ENCODE data around the gene CLSTN1.

CLSTN1 gene

DNA sequence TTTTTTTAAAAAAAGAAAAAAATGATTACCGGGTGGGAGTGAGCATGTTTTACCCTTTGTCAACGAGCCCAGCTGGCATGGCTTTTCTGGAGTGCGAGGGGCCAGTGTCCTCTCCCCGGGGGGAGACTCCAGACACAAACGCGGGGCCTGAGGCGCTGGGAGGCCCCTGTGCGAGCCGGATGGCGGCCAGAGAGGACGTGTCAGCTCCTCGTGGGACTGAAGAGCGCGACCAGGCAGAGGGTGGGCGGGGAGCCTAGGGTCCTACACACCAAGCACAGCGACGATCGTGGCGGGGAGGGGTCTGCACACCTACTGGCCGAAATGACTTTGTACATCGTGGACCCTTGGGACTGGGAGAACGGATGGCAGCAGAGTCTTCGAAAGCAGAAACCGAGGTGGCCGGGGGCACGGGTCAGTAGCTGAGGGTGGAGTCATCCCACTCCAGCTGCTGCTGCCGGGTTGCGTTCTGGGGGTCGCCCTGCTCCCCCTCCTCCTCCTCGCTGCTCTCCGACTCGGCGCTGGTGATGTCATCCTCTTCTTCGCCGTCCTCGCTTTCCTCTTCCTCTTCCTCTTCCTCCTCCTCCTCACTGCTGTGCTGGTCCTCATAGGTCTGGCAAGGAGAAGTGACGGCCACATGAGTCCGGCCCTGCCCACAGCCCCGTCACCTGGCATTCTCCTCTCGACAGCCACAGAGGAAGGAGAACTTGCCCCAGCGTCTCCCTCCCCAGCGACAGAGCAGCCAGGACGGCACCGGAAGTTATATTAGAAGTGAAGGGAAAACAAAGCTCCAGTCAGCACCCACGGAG is 93.5 kb downstream of the CLSTN1 start:
- Mint-ChIP-seq H3K27me3 (no peaks in the 10 kb centered on the region), H3K36me3 (peaks cover 86% of the 10 kb centered on the region), H3K4me1 (peaks cover 54% of the 10 kb centered on the region)

DNA sequence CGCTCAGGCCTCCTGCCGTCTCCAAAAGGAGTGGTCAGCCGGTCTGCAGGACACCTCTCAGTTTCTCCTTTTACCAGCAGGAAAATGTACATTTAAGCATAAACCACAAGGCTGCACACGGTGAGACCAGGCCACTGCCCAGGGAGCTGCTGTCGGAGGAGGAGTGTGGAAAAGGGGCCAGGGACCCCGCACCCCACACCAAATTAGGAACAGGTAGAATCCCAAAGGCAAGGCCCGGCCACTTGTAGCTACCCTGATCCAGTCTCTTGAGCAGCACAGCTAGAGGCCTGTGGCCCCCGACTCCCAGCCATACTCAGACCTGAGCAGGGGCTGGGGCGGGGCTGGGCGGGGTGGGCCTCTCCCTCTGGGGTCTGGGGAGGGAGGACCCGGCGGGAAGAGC is 94.2 kb downstream of the CLSTN1 start:
- H3K4me1 Mint-ChIP-seq: peaks cover 60% of the 10 kb centered on the region
- H3K27ac Mint-ChIP-seq: peak overlapping the region; percentile 37
- no peak for ATAC-seq
- peaks cover 89% of the 10 kb centered on the region for H3K36me3 Mint-ChIP-seq
- no peak overlapping the region for H3K4me3 Mint-ChIP-seq
- H3K9me3 Mint-ChIP-seq: no peaks in the 10 kb centered on the region
- H3K27me3 Mint-ChIP-seq: no peaks in the 10 kb centered on the region

More for the DNA sequence above, 93.5 kb downstream of the CLSTN1 start:
- peak overlapping the region; percentile 48 for H3K4me3 Mint-ChIP-seq
- ATAC-seq: peak; percentile 44
- peak overlapping the region; percentile 57 for H3K27ac Mint-ChIP-seq
- H3K9me3 Mint-ChIP-seq: no peaks in the 10 kb centered on the region

DNA sequence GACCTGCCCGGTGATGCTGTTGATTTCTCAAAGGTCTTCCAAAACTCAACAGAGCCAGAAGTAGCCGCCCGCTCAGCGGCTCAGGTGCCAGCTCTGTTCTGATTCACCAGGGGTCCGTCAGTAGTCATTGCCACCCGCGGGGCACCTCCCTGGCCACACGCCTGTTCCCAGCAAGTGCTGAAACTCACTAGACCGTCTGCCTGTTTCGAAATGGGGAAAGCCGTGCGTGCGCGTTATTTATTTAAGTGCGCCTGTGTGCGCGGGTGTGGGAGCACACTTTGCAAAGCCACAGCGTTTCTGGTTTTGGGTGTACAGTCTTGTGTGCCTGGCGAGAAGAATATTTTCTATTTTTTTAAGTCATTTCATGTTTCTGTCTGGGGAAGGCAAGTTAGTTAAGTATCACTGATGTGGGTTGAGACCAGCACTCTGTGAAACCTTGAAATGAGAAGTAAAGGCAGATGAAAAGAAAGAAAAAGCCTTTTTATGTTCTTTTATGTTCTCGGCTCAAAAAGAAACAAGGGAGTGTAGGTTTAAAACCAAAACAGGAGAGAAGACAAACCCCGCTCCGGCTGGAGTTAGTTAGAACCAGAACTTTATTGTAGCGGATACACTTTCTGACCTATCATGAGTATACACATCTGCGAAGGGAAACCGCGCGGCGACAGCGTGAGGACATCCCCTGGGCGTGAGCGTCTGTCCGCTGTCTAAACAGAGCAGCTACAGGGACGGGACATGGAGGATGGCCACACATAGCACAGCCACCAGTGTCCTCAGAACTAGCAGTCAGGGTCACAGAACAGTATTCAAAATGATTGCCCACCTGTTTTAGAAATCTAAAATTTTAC is 95.1 kb downstream of the CLSTN1 start:
- H3K4me3 Mint-ChIP-seq: peak overlapping the region; percentile 12
- no peaks in the 10 kb centered on the region for H3K9me3 Mint-ChIP-seq
- peaks cover 62% of the 10 kb centered on the region for H3K4me1 Mint-ChIP-seq
- no peaks in the 10 kb centered on the region for H3K27me3 Mint-ChIP-seq
- H3K27ac Mint-ChIP-seq: peak overlapping the region; percentile 37
- ATAC-seq: no peak
- H3K36me3 Mint-ChIP-seq: peaks cover 89% of the 10 kb centered on the region

DNA sequence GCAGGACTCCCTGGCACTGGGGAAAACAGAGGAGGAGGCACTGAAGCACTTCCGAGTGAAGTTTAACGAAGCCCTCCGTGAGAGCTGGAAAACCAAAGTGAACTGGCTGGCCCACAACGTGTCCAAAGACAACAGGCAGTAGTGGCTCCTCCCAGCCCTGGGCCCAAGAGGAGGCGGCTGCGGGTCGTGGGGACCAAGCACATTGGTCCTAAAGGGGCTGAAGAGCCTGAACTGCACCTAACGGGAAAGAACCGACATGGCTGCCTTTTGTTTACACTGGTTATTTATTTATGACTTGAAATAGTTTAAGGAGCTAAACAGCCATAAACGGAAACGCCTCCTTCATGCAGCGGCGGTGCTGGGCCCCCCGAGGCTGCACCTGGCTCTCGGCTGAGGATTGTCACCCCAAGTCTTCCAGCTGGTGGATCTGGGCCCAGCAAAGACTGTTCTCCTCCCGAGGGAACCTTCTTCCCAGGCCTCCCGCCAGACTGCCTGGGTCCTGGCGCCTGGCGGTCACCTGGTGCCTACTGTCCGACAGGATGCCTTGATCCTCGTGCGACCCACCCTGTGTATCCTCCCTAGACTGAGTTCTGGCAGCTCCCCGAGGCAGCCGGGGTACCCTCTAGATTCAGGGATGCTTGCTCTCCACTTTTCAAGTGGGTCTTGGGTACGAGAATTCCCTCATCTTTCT is 96.7 kb downstream of the CLSTN1 start:
- H3K27me3 Mint-ChIP-seq: no peaks in the 10 kb centered on the region
- H3K27ac Mint-ChIP-seq: peak overlapping the region; percentile 27
- no peaks in the 10 kb centered on the region for H3K9me3 Mint-ChIP-seq
- peaks cover 49% of the 10 kb centered on the region for H3K4me1 Mint-ChIP-seq
- no peak overlapping the region for H3K4me3 Mint-ChIP-seq
- ATAC-seq: no peak
- peaks cover 89% of the 10 kb centered on the region for H3K36me3 Mint-ChIP-seq

DNA sequence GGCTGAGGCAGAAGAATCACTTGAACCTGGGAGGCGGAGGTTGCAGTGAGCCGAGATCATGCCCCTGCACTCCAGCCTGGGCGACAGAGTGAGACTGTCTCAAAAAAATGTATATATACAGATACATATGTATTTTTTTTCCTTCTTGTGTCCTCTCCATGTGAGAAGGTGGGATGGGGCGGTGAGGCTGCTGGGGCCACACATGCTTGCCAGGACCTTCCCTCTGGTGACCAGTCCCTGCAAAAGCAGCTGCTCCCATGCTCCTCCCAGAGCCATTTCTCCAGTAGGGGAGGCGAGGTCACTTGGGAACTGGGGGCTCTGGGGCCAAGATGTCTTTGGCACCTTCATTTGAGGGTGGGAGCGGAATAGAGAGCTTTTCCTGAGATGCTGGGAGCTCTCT is 97.4 kb downstream of the CLSTN1 start:
- Mint-ChIP-seq H3K27ac (peak overlapping the region; percentile 27), H3K9me3 (no peaks in the 10 kb centered on the region), H3K27me3 (no peaks in the 10 kb centered on the region), H3K36me3 (peaks cover 87% of the 10 kb centered on the region), H3K4me3 (no peak overlapping the region), H3K4me1 (peaks cover 45% of the 10 kb centered on the region)
- no peak for ATAC-seq

- Mint-ChIP-seq H3K9me3 (no peaks in the 10 kb centered on the region), H3K4me1 (peaks cover 41% of the 10 kb centered on the region), H3K4me3 (no peak overlapping the region), H3K36me3 (peaks cover 85% of the 10 kb centered on the region), H3K27me3 (no peaks in the 10 kb centered on the region), H3K27ac (peak overlapping the region; percentile 73)
- ATAC-seq: peak; percentile 80
Observed at GRCh38 chr1:9724706-9725476, 98.9 kb downstream of the CLSTN1 start.

GRCh38 chr1:9723926-9724325 is 99.8 kb downstream of the CLSTN1 start:
- no peak for ATAC-seq
- Mint-ChIP-seq H3K27ac (peak overlapping the region; percentile 73), H3K4me1 (peaks cover 46% of the 10 kb centered on the region), H3K9me3 (no peaks in the 10 kb centered on the region), H3K4me3 (no peak overlapping the region), H3K27me3 (no peaks in the 10 kb centered on the region), H3K36me3 (peaks cover 80% of the 10 kb centered on the region)

DNA sequence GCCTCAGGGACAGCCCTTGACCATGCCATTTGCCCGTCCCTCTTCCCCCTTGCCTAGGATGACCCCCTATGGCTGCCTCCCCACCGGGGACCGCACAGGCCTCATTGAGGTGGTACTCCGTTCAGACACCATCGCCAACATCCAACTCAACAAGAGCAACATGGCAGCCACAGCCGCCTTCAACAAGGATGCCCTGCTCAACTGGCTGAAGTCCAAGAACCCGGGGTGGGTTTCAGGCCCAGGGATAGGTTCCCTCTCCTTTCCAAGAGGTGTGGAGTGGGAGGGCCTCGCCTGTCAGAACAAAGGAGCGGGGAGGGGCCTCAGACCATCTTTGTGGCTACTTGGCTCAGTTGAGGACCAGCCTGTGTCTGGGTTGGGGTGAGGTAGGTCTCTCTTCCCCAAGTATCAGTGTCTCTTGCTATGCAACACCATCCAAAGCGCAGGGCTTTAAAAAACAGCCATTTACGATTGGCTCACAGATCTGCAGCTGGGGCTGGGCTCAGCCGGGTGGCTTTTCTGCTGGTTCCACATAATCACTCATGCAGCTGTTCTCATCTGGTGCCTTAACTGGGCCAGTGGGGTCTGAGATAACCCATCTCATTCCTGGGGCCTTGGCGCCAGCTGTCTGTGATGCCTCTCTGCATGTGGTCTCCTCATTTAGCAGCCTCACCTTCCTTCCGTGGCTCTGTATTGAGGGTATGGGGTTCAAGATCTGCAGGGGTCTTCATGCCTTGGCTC is 100.5 kb downstream of the CLSTN1 start:
- H3K9me3 Mint-ChIP-seq: no peaks in the 10 kb centered on the region
- no peaks in the 10 kb centered on the region for H3K27me3 Mint-ChIP-seq
- peak overlapping the region; percentile 73 for H3K27ac Mint-ChIP-seq
- no peak for ATAC-seq
- peaks cover 73% of the 10 kb centered on the region for H3K36me3 Mint-ChIP-seq
- peaks cover 46% of the 10 kb centered on the region for H3K4me1 Mint-ChIP-seq
- H3K4me3 Mint-ChIP-seq: no peak overlapping the region

DNA sequence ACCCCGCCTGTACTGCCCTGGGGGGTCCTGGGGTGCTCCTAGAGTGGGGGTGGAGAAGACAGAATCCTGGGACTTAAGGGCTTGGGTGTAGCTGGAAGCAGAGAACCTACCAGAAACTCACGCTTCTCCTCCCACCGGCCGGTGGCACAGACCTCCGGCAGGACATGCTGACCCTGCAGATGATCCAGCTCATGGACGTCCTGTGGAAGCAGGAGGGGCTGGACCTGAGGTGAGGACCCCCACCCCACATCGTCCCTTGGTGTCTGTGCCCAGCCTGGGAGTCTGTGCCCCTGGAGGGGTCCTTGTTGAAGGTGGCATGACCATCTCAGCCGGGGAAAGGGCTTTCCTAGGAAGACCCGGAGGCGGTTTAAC is 101.4 kb downstream of the CLSTN1 start:
- Mint-ChIP-seq H3K9me3 (no peaks in the 10 kb centered on the region), H3K36me3 (peaks cover 73% of the 10 kb centered on the region), H3K27ac (no peak overlapping the region), H3K4me1 (peaks cover 54% of the 10 kb centered on the region), H3K27me3 (no peaks in the 10 kb centered on the region), H3K4me3 (no peak overlapping the region)
- no peak for ATAC-seq

DNA sequence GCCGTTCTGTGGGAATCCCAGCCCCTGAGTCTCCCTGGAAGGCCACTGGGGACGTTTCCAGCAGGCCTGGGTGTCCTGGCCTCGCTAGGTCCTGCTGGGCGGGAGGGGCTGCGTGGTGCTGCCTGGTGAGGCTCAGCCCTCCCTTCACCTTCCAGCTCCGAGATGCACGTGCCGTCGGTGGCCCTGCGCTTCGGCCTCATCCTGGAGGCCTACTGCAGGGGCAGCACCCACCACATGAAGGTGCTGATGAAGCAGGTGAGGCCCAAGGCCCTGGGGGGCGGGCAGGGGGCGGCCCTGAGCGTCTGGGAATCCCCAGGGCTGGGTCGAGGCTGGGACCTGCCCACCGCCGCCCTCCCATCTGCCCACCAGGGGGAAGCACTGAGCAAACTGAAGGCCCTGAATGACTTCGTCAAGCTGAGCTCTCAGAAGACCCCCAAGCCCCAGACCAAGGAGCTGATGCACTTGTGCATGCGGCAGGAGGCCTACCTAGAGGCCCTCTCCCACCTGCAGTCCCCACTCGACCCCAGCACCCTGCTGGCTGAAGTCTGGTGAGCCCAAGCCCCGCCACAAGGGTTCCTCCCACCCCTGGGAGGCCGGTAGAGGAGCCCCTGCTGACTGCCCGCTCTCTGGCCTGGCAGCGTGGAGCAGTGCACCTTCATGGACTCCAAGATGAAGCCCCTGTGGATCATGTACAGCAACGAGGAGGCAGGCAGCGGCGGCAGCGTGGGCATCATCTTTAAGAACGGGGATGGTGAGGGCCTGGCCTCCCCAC is 102.0 kb downstream of the CLSTN1 start:
- H3K27ac Mint-ChIP-seq: peak overlapping the region; percentile 75
- peaks cover 60% of the 10 kb centered on the region for H3K4me1 Mint-ChIP-seq
- H3K27me3 Mint-ChIP-seq: no peaks in the 10 kb centered on the region
- peak; percentile 47 for ATAC-seq
- H3K4me3 Mint-ChIP-seq: no peak overlapping the region
- peaks cover 73% of the 10 kb centered on the region for H3K36me3 Mint-ChIP-seq
- H3K9me3 Mint-ChIP-seq: no peaks in the 10 kb centered on the region

DNA sequence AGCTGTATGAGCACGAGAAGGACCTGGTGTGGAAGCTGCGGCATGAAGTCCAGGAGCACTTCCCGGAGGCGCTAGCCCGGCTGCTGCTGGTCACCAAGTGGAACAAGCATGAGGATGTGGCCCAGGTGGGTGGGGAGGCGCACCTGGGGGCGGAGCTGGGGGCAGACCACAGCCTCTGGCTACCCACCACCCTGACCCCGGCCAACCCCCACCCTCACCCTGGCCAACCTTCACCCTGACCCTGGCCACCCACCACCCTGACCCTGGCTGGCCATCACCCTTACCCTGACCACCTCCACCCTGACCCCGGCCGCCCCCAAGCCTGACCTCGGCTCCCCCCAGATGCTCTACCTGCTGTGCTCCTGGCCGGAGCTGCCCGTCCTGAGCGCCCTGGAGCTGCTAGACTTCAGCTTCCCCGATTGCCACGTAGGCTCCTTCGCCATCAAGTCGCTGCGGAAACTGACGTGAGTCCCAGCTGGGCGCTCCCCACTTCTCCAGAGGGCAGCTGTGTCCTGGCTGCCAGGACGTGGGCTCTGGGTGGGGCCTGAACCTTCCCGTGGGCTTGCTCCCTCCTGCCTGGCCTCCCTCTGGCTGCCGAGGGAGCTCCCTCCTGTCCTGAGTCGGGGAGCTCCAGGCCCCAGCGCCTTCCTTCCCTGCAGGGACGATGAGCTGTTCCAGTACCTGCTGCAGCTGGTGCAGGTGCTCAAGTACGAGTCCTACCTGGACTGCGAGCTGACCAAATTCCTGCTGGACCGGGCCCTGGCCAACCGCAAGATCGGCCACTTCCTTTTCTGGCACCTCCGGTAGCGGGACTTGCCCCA is 102.8 kb downstream of the CLSTN1 start:
- H3K27me3 Mint-ChIP-seq: no peaks in the 10 kb centered on the region
- no peak for ATAC-seq
- H3K4me3 Mint-ChIP-seq: no peak overlapping the region
- H3K4me1 Mint-ChIP-seq: peaks cover 68% of the 10 kb centered on the region
- H3K36me3 Mint-ChIP-seq: peaks cover 75% of the 10 kb centered on the region
- peak overlapping the region; percentile 75 for H3K27ac Mint-ChIP-seq
- H3K9me3 Mint-ChIP-seq: no peaks in the 10 kb centered on the region

- Mint-ChIP-seq H3K9me3 (no peaks in the 10 kb centered on the region), H3K36me3 (peaks cover 80% of the 10 kb centered on the region), H3K27ac (peak overlapping the region; percentile 75), H3K4me1 (peaks cover 76% of the 10 kb centered on the region), H3K4me3 (no peak overlapping the region), H3K27me3 (no peaks in the 10 kb centered on the region)
- ATAC-seq: no peak
Observed at GRCh38 chr1:9719978-9720722, 103.6 kb downstream of the CLSTN1 start.
